A673 (cell line): ENCODE results near the gene OR8H3. TPM values are rescaled to one million over a fixed set of nuclear protein-coding genes. Genes with fewer than 3 reads are reported as not detected.
A peak's percentile ranks its signal among the peaks of the same experiment; 100 is the strongest.

ENCODE experiments used
- Bru-seq: library from RNA; stranded (reverse); fragments of 400-500 nt; gene quantifications from one replicate; lab custom pipeline; 2021; lab: Mats Ljungman, UMichigan
- BruChase-seq, 2 experiments: library from RNA; stranded (reverse); fragments of 400-500 nt; gene quantifications; one replicate each; lab custom pipeline; 2021; lab: Mats Ljungman, UMichigan
- BruUV-seq: library from RNA; stranded (reverse); fragments of 400-500 nt; replicated peaks from 2 replicates; lab custom pipeline; 2021; lab: Mats Ljungman, UMichigan
- CTCF ChIA-PET: fragments of 300-600 bp; sonication (Branson Sonifier 250); formaldehyde crosslinking; loops from one replicate; lab custom pipeline; 2022; ENCODE audit warnings: antibody characterized with exemption; lab: Charles Lee
- POLR2A ChIA-PET: fragments of 300-600 bp; sonication (Branson Sonifier 250); formaldehyde crosslinking; loops from one replicate; lab custom pipeline; 2022; ENCODE audit warnings: antibody characterized with exemption; ENCODE audit not compliant: low non-redundant PET; lab: Charles Lee
- DNase-seq: peaks from one replicate; pipeline ENCODE4 v3.0.0-alpha.2; 2015; ENCODE audit warnings: low spot score
- H3K27ac ChIP-seq: fragments of 200-600 bp; sonication (generic); 2 replicates; pipeline ENCODE4 v1.5.1; 2016; ENCODE audit warnings: mixed run types, low read depth, mild to moderate bottlenecking, mixed read lengths, antibody characterized with exemption, low read length; ENCODE audit not compliant: poor library complexity, severe bottlenecking
- H3K27me3 ChIP-seq: fragments of 200-600 bp; sonication (generic); replicated peaks from 2 replicates; pipeline ENCODE4 v1.6.1; 2017; ENCODE audit warnings: mixed run types, low read depth, mild to moderate bottlenecking, mixed read lengths, antibody characterized with exemption, low read length; ENCODE audit not compliant: insufficient read depth, poor library complexity
- H3K36me3 ChIP-seq: fragments of 200-600 bp; sonication (generic); 2 replicates; pipeline ENCODE4 v1.6.1; 2016; ENCODE audit warnings: mixed run types, mild to moderate bottlenecking, mixed read lengths, antibody characterized with exemption, low read length; ENCODE audit not compliant: insufficient read depth, poor library complexity, severe bottlenecking
- H3K4me1 ChIP-seq: fragments of 200-600 bp; sonication (generic); 2 replicates; pipeline ENCODE4 v1.6.1; 2017; ENCODE audit warnings: mixed run types, mild to moderate bottlenecking, mixed read lengths, antibody characterized with exemption, low read length; ENCODE audit not compliant: insufficient read depth, poor library complexity, severe bottlenecking
- H3K4me3 ChIP-seq: fragments of 200-600 bp; sonication (generic); 2 replicates; pipeline ENCODE4 v1.5.1; 2016; ENCODE audit warnings: low read depth, mixed run types, mild to moderate bottlenecking, mixed read lengths, low read length; ENCODE audit not compliant: poor library complexity, severe bottlenecking
- H3K9me3 ChIP-seq: fragments of 200-600 bp; sonication (generic); 2 replicates; pipeline ENCODE4 v1.6.1; 2016; ENCODE audit warnings: mixed run types, low read depth, mild to moderate bottlenecking, mixed read lengths, antibody characterized with exemption, low read length; ENCODE audit not compliant: poor library complexity, severe bottlenecking
- EZH2 ChIP-seq: fragments of 200-600 bp; sonication (generic); IDR thresholded peaks from 2 replicates; pipeline ENCODE4 v1.6.1; 2017; ENCODE audit warnings: borderline replicate concordance, low read depth, mild to moderate bottlenecking, mixed read lengths, antibody characterized with exemption, low read length; ENCODE audit not compliant: poor library complexity, severe bottlenecking
- intact Hi-C: fragments of 100-400 bp; cut with micrococcal nuclease; formaldehyde crosslinking; loops from one replicate; pipeline ENCODE4 v1.10.0; 2022; ENCODE audit not compliant: unreplicated experiment
- long read RNA-seq: library from polyadenylated mRNA; stranded (forward); transcript quantifications from one replicate; pipeline ENCODE4 v2.0.0, GENCODE V29; 2022
- total RNA-seq: library from RNA; stranded (reverse); gene quantifications from 2 replicates; pipeline ENCODE4 v1.2.3, GENCODE V29; 2021
- TF ChIP-seq, protein P1 (sequence below): fragments of 300-800, 200-600 bp; sonication (generic); conservative IDR thresholded peaks from 2 replicates; pipeline ENCODE4 v1.5.1; 2017; ENCODE audit warnings: low read depth, mild to moderate bottlenecking, antibody characterized with exemption, low read length, moderate library complexity, mixed read lengths

OR8H3 gene
- total RNA-seq: not detected in 2 replicates
- Bru-seq, nascent RNA: not detected
- BruChase-seq, experiment 1, labeled RNA remaining after a 2-hour chase: not detected
- BruChase-seq, experiment 2, labeled RNA remaining after a 6-hour chase: not detected
- long read RNA-seq: 0 reads

GRCh38 chr11:56122073-56122472 is at the start of gene OR8H3:
TSS of gene OR8H3 (plus strand) at chr11:56122373. CDS start at chr11:56122373, 0 bp downstream.
- no peak within 1 kb of the TSS for H3K27ac ChIP-seq
- POLR2A ChIA-PET: no interaction called here

DNA sequence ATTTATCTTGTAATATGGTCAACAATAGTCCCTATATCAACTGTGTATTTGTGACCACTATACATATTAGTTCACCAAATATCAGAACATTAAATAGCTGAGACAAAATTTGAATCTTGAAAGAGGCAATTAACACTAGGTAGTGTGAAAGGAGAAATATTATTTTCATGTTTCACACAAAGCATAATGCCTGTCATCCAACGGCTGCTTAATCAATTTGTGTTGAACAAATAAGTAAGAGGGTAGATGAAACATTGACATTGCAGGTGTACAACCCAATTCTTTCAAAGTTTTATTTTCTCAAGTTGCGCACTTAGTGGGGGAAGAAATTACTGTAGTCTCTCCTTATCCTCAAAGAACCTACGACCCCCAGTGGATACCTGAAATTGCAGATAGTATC is 32.5 kb upstream of the OR8H3 start:
- ChIA-PET POLR2A (no interaction called here), CTCF (no interaction called here)
- H3K4me1 ChIP-seq: no peaks in the 10 kb centered on the region
- BruUV-seq: no TSS peak
- peak; percentile 2 for DNase-seq
- TF ChIP-seq, protein P1, sequence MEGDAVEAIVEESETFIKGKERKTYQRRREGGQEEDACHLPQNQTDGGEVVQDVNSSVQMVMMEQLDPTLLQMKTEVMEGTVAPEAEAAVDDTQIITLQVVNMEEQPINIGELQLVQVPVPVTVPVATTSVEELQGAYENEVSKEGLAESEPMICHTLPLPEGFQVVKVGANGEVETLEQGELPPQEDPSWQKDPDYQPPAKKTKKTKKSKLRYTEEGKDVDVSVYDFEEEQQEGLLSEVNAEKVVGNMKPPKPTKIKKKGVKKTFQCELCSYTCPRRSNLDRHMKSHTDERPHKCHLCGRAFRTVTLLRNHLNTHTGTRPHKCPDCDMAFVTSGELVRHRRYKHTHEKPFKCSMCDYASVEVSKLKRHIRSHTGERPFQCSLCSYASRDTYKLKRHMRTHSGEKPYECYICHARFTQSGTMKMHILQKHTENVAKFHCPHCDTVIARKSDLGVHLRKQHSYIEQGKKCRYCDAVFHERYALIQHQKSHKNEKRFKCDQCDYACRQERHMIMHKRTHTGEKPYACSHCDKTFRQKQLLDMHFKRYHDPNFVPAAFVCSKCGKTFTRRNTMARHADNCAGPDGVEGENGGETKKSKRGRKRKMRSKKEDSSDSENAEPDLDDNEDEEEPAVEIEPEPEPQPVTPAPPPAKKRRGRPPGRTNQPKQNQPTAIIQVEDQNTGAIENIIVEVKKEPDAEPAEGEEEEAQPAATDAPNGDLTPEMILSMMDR: peak; percentile 38; the same call in 1 of the 2 replicates
- TF ChIP-seq EZH2: no peak
- intact Hi-C loops: loop anchor here (5.0 kb wide), 1 partner anchor 372 kb away; no protein-coding TSS in a partner anchor
- no peaks in the 10 kb centered on the region for H3K27me3 ChIP-seq
- H3K9me3 ChIP-seq: no peaks in the 10 kb centered on the region
- no peaks in the 10 kb centered on the region for H3K36me3 ChIP-seq
- H3K27ac ChIP-seq: no peak overlapping the region
- H3K4me3 ChIP-seq: no peak overlapping the region

More at GRCh38 chr11:56122073-56122472, at the start of gene OR8H3:
- no peaks in the 10 kb centered on the region for H3K27me3 ChIP-seq
- no TSS peak for BruUV-seq
- TF ChIP-seq, protein P1: no peak
- TF ChIP-seq EZH2: no peak
- intact Hi-C loops: no loop called here
- no peaks in the 10 kb centered on the region for H3K4me1 ChIP-seq
- no peaks in the 10 kb centered on the region for H3K36me3 ChIP-seq
- H3K9me3 ChIP-seq: peaks cover 4% of the 10 kb centered on the region
- CTCF ChIA-PET: no interaction called here
- no peak within 1 kb of the TSS for H3K4me3 ChIP-seq
- DNase-seq: no peak

DNA sequence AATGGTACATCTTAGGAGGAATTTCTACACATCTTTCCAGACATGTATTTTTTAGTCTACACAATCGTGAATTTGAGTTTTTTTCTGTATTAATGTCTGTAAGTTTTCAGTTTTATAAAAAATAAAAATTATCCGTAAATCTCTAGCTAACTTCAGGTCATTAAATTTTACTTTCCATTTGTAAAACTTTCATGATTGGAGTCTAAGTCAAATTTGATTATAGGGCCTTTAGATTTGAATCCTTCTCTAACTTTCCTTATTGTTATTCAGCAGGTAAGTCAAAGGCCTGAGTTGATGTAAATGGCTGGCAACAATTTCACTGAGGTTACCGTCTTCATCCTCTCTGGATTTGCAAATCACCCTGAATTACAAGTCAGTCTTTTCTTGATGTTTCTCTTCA is 29.2 kb upstream of the OR8H3 start, which contains the start of gene OR8I2:
Gene OR8I2, plus strand, starts transcription at position 301 of the 400 bp plus-strand sequence. Its CDS starts 0 bp downstream, at position 301.
- ChIA-PET CTCF (no interaction called here), POLR2A (no interaction called here)
- H3K36me3 ChIP-seq: no peaks in the 10 kb centered on the region
- H3K4me1 ChIP-seq: no peaks in the 10 kb centered on the region
- no peaks in the 10 kb centered on the region for H3K9me3 ChIP-seq
- no peak within 1 kb of the TSS for H3K27ac ChIP-seq
- H3K4me3 ChIP-seq: no peak within 1 kb of the TSS
- H3K27me3 ChIP-seq: no peaks in the 10 kb centered on the region
- DNase-seq: no peak
- intact Hi-C loops: no loop called here
- TF ChIP-seq, protein P1: no peak
- TF ChIP-seq EZH2: no peak
- BruUV-seq: no TSS peak
